Trophoblast cell (in vitro differentiated cells and primary cell): Measurements from ENCODE around the gene TCF19.
"Not testable (repeated sequence)": the region's sequence is repeated elsewhere in the genome, so short reads cannot be mapped to it uniquely, and the experiment has no call there.

Experiments
- DNase-seq, 2 donors: peaks; one replicate each; pipeline ENCODE4 v3.0.0-alpha.2; 2016
- H2AFZ ChIP-seq: 2 replicates; pipeline ENCODE4 v1.6.1; 2013; ENCODE audit warnings: low read length, moderate library complexity, mild to moderate bottlenecking; ENCODE audit not compliant: insufficient read depth, poor library complexity
- H2AK5ac ChIP-seq: 2 replicates; pipeline ENCODE4 v1.6.1; 2013; ENCODE audit warnings: mild to moderate bottlenecking, low read length
- H2BK120ac ChIP-seq: 2 replicates; pipeline ENCODE4 v1.6.1; 2013; ENCODE audit warnings: low read length, mild to moderate bottlenecking, moderate library complexity; ENCODE audit not compliant: insufficient read depth, poor library complexity
- H2BK12ac ChIP-seq: 2 replicates; pipeline ENCODE4 v1.6.1; 2013; ENCODE audit warnings: mild to moderate bottlenecking, low read length, moderate library complexity
- H2BK5ac ChIP-seq: 2 replicates; pipeline ENCODE4 v1.6.1; 2013; ENCODE audit warnings: low read length, low read depth, moderate library complexity, mild to moderate bottlenecking; ENCODE audit not compliant: poor library complexity
- H3K14ac ChIP-seq: 2 replicates; pipeline ENCODE4 v1.6.1; 2013; ENCODE audit warnings: mild to moderate bottlenecking, low read length
- H3K18ac ChIP-seq: 2 replicates; pipeline ENCODE4 v1.6.1; 2013; ENCODE audit warnings: mild to moderate bottlenecking, low read length
- H3K23ac ChIP-seq: 2 replicates; pipeline ENCODE4 v1.6.1; 2013; ENCODE audit warnings: low read length
- H3K27ac ChIP-seq: 2 replicates; pipeline ENCODE4 v1.5.1; 2013; ENCODE audit warnings: low read depth, mild to moderate bottlenecking, inconsistent platforms, low read length, moderate library complexity
- H3K27me3 ChIP-seq: 2 replicates; pipeline ENCODE4 v1.6.1; 2013; ENCODE audit warnings: inconsistent platforms, mild to moderate bottlenecking, low read length, moderate library complexity; ENCODE audit not compliant: insufficient read depth
- H3K36me3 ChIP-seq, 2 experiments: 1 replicate in 1 of 2; 2 replicates in 1 of 2; pipeline ENCODE4 v1.6.1; 2013; ENCODE audit warnings: low read length in 2 of 2, mild to moderate bottlenecking in 2 of 2, moderate library complexity in 1 of 2; ENCODE audit not compliant: insufficient read depth in 2 of 2, control insufficient read depth in 1 of 2
- H3K4ac ChIP-seq: 2 replicates; pipeline ENCODE4 v1.6.1; 2013; ENCODE audit warnings: low read depth, mild to moderate bottlenecking, low read length, moderate library complexity
- H3K4me1 ChIP-seq, 2 experiments: 1 replicate in 1 of 2; 2 replicates in 1 of 2; pipeline ENCODE4 v1.6.1; 2013; ENCODE audit warnings: low read length in 2 of 2, mild to moderate bottlenecking in 2 of 2, moderate library complexity in 1 of 2; ENCODE audit not compliant: insufficient read depth in 2 of 2, control insufficient read depth in 1 of 2
- H3K4me2 ChIP-seq: 2 replicates; pipeline ENCODE4 v1.6.1; 2013; ENCODE audit warnings: inconsistent platforms, mild to moderate bottlenecking, low read length, moderate library complexity
- H3K4me3 ChIP-seq: 2 replicates; pipeline ENCODE4 v1.5.1; 2013; ENCODE audit warnings: mild to moderate bottlenecking, low read depth, low read length, inconsistent platforms
- H3K79me1 ChIP-seq: one replicate; pipeline ENCODE4 v1.6.1; 2013; ENCODE audit warnings: low read length
- H3K79me2 ChIP-seq: 2 replicates; pipeline ENCODE4 v1.6.1; 2013; ENCODE audit warnings: low read length, mild to moderate bottlenecking; ENCODE audit not compliant: control insufficient read depth, insufficient read depth, poor library complexity
- H3K9ac ChIP-seq: 2 replicates; pipeline ENCODE4 v1.6.1; 2013; ENCODE audit warnings: mild to moderate bottlenecking, low read length
- H3K9me3 ChIP-seq: 2 replicates; pipeline ENCODE4 v1.6.1; 2013; ENCODE audit warnings: low read depth, mild to moderate bottlenecking, control low read depth, inconsistent platforms, low read length; ENCODE audit not compliant: insufficient read depth
- H4K12ac ChIP-seq: 2 replicates; pipeline ENCODE4 v1.6.1; 2013; ENCODE audit warnings: low read depth, mild to moderate bottlenecking, low read length, moderate library complexity
- H4K8ac ChIP-seq: 2 replicates; pipeline ENCODE4 v1.6.1; 2013; ENCODE audit warnings: low read depth, mild to moderate bottlenecking, low read length, moderate library complexity
- H4K91ac ChIP-seq: one replicate; pipeline ENCODE4 v1.6.1; 2013; ENCODE audit warnings: low read depth, mild to moderate bottlenecking, low read length, moderate library complexity
- WGBS: extraction: QIAGEN DNeasy Blood & Tissue Kit; methylation state at CpG from one replicate; pipeline ENCODE4 v1.1.7; 2013; ENCODE audit warnings: missing lambda C conversion rate; ENCODE audit not compliant: insufficient read length, insufficient coverage; ENCODE audit errors: extremely low coverage; 5-methylcytosine and 5-hydroxymethylcytosine counted together

The TCF19 gene

DNA sequence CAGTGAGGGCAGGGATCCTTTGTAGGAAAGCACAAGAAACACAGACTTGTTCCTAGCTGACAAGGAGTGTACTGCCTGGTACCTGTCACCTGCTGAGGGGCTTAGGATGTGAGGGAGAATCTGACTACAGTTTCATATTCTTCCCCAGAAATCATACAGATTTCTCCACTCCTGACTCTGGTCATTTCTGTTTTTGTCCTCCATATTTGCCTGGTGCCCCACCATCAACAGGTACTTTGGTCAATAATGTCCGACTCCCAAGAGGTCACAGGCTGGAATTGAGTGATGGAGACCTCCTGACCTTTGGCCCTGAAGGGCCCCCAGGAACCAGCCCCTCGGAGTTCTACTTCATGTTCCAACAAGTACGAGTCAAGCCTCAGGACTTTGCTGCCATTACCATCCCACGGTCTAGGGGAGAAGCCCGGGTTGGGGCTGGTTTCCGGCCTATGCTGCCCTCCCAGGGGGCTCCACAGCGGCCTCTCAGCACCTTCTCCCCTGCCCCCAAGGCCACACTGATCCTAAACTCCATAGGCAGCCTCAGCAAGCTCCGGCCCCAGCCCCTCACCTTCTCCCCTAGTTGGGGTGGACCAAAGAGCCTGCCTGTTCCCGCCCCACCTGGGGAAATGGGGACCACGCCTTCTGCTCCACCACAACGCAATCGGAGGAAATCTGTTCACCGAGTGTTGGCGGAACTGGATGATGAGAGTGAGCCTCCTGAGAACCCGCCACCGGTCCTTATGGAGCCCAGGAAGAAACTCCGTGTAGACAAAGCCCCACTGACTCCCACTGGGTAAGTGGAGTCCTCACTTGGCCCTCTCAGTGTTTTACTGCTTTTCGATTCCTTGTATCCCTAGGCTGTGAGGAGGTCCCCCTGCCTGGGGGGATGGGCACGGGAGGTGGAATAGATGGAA, 3.1 kb downstream of the TCF19 start:
- Histone ChIP-seq H3K4me1 (peaks cover 10 to 13% of the 10 kb centered on the region in 2 experiments), H3K23ac (no peak overlapping the region)
- no CpG with 5 or more reads among the region's 19 CpGs for WGBS

DNA sequence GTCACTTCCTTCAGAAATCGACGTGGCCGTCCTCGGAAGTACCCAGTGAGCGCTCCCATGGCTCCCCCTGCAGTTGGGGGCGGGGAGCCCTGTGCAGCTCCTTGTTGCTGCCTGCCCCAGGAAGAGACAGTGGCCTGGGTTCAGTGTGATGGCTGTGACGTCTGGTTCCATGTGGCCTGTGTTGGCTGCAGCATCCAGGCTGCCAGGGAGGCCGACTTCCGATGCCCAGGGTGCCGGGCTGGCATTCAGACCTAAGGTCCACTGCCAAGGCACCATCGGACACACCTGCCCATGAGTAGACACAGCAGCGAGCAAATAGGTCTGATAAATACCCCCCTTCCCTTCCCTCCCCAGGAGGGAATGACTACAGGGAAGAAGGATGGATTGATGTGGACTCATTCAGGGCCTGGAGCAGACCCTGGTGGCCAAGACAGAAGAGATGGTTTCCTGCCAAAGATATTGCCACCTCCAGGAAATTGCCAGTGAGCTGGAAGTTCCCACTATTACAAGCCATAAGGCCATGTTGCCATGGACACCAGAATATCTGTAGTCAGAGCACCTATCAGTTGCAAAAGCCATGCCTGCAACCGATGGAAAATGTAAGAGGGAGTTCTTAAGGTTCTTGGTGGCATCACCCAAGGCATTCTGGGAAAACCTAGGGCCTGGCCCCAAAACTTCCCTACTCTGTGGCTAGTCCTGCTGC, 4.2 kb downstream of the TCF19 start:
- Histone ChIP-seq H3K4me1 (peaks cover 7 to 9% of the 10 kb centered on the region in 2 experiments), H3K27ac (no peak overlapping the region), H2BK5ac (no peak overlapping the region), H3K18ac (no peak overlapping the region), H2BK12ac (no peak overlapping the region), H3K23ac (no peak overlapping the region), H3K14ac (no peak overlapping the region), H4K12ac (no peak overlapping the region), H3K79me2 (peaks cover 2% of the 10 kb centered on the region), H4K91ac (no peak overlapping the region), H4K8ac (no peak overlapping the region), H3K4me2 (no peak overlapping the region), H3K9me3 (no peaks in the 10 kb centered on the region), H3K79me1 (peaks cover 4% of the 10 kb centered on the region), H3K27me3 (no peaks in the 10 kb centered on the region), H2AK5ac (no peak overlapping the region), H2BK120ac (no peak overlapping the region), H3K9ac (no peak overlapping the region), H3K4me3 (no peak overlapping the region), H2AFZ (no peak overlapping the region), H3K4ac (no peak overlapping the region), H3K36me3 (peaks cover 11% of the 10 kb centered on the region in 2 experiments)
- DNase-seq, result no peak
- WGBS, result no CpG with 5 or more reads among the region's 13 CpGs

More for the DNA sequence above, 3.1 kb downstream of the TCF19 start:
- peaks cover 11% of the 10 kb centered on the region in 2 experiments for H3K36me3 ChIP-seq
- no peak overlapping the region for H3K9ac ChIP-seq
- H3K27me3 ChIP-seq, result no peaks in the 10 kb centered on the region
- no peak overlapping the region for H3K4ac ChIP-seq
- H3K79me1 ChIP-seq, result peaks cover 4% of the 10 kb centered on the region
- H2BK120ac ChIP-seq, result no peak overlapping the region
- no peak overlapping the region for H2BK5ac ChIP-seq
- H3K4me2 ChIP-seq, result no peak overlapping the region
- H3K14ac ChIP-seq, result no peak overlapping the region
- H3K79me2 ChIP-seq, result peaks cover 2% of the 10 kb centered on the region
- no peak overlapping the region for H2BK12ac ChIP-seq
- no peaks in the 10 kb centered on the region for H3K9me3 ChIP-seq
- no peak overlapping the region for H4K91ac ChIP-seq
- H3K18ac ChIP-seq, result no peak overlapping the region
- no peak overlapping the region for H2AFZ ChIP-seq
- no peak overlapping the region for H3K27ac ChIP-seq
- no peak overlapping the region for H4K12ac ChIP-seq
- H3K4me3 ChIP-seq, result no peak overlapping the region
- no peak for DNase-seq
- no peak overlapping the region for H2AK5ac ChIP-seq
- no peak overlapping the region for H4K8ac ChIP-seq

DNA sequence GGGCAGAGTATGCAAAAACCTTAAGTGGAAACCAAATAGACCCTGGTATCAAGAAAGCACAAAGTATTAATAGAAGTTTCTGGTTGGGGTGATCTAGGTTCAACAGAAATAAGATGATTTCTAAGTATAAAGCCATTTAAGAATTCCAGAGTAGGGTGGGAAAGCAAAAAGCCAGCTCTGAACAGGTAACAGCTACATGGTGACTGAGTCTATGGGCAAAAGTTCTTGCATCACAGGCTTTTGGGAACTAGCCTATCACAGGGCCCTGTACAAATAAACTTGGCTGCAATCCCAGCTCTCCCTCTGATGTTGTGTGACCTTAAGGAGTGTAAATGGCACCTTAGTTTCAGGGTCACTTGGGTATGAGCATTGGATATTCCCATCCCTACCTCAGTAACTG, 5.5 kb downstream of the TCF19 start:
- Histone ChIP-seq H4K12ac (no peak overlapping the region), H3K27ac (no peak overlapping the region), H3K18ac (no peak overlapping the region), H3K14ac (no peak overlapping the region), H2AK5ac (no peak overlapping the region), H3K4ac (no peak overlapping the region), H3K9me3 (peaks cover 2% of the 10 kb centered on the region), H3K79me1 (no peaks in the 10 kb centered on the region), H2BK120ac (no peak overlapping the region), H3K4me3 (no peak overlapping the region), H2BK5ac (no peak overlapping the region), H3K23ac (no peak overlapping the region), H3K4me2 (no peak overlapping the region), H3K27me3 (no peaks in the 10 kb centered on the region), H4K91ac (no peak overlapping the region), H3K9ac (no peak overlapping the region), H4K8ac (no peak overlapping the region), H3K36me3 (peaks cover 11% of the 10 kb centered on the region in 2 experiments), H2AFZ (no peak overlapping the region), H3K79me2 (no peaks in the 10 kb centered on the region), H2BK12ac (no peak overlapping the region), H3K4me1 (peaks cover 10 to 12% of the 10 kb centered on the region in 2 experiments)
- DNase-seq, result no peak

DNA sequence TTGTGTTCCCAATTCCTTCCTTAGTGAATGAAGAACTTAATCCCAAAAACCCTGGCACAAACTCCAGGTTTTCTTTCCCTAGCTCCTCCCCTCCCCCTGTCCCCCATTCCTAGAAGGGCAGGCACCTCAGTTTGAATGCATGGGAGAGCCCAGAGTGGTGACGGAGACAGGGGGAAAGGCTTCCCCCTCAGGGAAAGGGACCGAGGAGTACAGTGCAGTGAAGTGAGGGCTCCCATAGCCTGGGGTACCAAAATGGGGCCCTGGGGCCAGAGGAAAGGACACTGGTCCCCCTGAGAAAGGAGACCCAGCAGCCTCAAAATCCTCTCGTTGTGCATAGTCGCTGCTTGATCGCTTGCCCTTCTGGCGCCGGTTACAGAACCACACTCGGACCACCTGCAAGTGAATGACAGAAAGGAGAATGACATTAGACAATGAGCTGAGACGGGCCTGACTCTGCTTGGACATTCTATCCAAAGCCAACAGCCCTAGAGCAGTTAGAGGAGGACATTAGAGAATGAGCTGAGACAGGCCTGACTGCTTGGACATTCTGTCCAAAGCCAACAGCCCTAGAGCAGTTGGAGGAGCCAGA, 6.2 kb downstream of the TCF19 start:
- H3K4me3 ChIP-seq, H2AFZ ChIP-seq, H3K9ac ChIP-seq, H3K9me3 ChIP-seq, H4K12ac ChIP-seq, H3K79me1 ChIP-seq, H3K4me1 ChIP-seq, H3K27me3 ChIP-seq, H4K8ac ChIP-seq, H4K91ac ChIP-seq, H3K4ac ChIP-seq, H2AK5ac ChIP-seq, DNase-seq, H3K14ac ChIP-seq, H2BK5ac ChIP-seq, H3K4me2 ChIP-seq, H3K79me2 ChIP-seq, H2BK120ac ChIP-seq, H2BK12ac ChIP-seq, H3K23ac ChIP-seq, H3K18ac ChIP-seq, H3K27ac ChIP-seq: not testable (repeated sequence)
- no CpG with 5 or more reads among the region's 9 CpGs for WGBS
- H3K36me3 ChIP-seq, result peaks cover 11% of the 10 kb centered on the region in 2 experiments
